GM21737 (cell line): ENCODE measurements around the gene GABRG3.

Experiments used
- ATAC-seq: cut with Tn5 transposase; IDR thresholded peaks from one replicate; pipeline ENCODE4 v1.9.1; 2021; ENCODE audit warnings: mild to moderate bottlenecking, moderate library complexity; ENCODE audit not compliant: unreplicated experiment

GABRG3 gene

GRCh38 chr15:27487846-27488245 is 516.9 kb downstream of the GABRG3 start:
- no peak for ATAC-seq

- ATAC-seq, result no peak
These were observed 520.0 kb downstream of the GABRG3 start for GRCh38 chr15:27490867-27491595.

DNA sequence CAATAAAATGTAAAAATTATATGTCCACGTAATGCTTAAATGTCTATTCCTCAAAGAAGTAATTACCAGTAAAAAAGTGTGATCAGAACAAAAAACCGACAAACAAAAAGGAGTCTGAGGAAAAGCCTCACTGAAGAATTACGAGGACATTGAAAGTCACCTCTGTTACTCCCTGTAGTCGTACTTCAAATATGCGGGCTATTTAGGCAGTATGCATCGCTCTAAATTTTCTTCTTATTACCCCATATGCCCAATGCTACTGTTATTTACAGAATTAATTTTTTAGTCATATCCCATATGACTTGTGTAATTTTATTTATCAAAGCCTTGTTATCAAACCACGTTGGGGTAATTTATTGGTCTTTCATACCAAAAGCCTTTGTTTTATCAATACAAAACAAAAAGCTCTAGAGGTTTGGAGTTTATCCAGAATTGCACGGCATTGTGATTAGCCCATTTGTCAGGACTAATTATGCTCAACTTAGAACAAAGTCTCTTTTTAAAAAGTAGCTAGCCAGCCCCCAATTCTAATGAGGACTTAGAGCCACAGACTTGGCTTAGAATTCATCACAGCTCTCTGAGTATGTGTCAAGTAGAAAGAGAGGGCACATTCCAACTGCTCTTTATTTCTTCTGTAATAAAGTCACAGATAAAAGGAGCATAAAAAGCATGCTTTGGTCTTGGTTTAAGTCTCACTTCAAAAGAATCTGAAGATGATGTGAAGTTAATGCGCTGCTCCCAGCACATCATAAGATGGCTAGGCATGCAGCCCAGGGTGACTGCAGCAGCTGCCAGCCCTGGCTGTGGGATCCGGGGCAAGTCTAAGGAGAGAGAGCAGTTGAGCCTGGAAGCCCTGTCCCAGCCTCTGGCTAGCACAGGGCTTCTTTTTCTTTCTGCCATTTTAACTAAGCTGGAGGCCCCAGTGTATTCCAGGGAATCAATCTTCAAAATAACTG is 521.0 kb downstream of the GABRG3 start:
- ATAC-seq, result no peak

GRCh38 chr15:27495963-27496459 is 525.0 kb downstream of the GABRG3 start:
- ATAC-seq, result no peak

DNA sequence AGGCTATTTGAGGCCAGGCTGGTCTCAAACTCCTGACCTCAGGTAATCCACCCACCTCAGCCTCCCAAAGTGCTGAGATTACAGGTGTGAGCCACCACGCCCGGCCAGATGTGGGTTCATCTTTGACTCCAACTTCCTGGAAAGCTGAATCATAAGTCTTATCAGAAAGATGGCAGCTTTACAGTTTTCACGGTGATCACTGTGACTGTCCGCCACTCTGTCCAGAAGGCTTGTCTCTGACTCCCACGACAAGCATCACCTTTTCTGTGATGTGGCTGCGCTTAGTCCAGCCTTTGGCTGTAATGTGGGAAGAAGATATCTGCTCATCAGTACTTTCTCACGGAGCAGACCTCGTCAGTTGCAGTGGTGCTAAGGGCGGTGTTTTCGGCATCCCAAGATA is 527.7 kb downstream of the GABRG3 start:
- no peak for ATAC-seq

GRCh38 chr15:27499191-27499590 is 528.2 kb downstream of the GABRG3 start:
- no peak for ATAC-seq

DNA sequence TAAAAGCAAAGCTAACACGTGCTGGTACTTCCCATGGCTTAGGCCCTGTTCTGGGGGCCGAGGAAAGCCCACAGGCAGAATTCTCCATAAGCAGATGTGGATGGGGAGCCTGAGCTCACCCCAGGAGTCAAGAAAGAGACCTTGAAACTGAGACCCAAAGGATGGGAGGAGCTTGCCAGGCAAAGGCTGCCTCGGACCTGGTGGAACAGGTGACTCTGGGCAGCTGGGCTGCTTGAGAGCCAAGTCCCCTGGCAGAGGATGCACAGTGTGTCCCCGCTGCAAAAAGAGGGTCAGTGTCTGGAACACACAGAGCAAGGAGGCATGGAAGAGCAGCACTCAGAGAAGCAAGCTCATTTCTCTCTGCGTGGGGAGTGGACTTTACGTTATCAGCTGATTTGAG is 528.7 kb downstream of the GABRG3 start:
- no peak for ATAC-seq

- no peak for ATAC-seq
These were observed 529.2 kb downstream of the GABRG3 start for GRCh38 chr15:27500206-27500605.

DNA sequence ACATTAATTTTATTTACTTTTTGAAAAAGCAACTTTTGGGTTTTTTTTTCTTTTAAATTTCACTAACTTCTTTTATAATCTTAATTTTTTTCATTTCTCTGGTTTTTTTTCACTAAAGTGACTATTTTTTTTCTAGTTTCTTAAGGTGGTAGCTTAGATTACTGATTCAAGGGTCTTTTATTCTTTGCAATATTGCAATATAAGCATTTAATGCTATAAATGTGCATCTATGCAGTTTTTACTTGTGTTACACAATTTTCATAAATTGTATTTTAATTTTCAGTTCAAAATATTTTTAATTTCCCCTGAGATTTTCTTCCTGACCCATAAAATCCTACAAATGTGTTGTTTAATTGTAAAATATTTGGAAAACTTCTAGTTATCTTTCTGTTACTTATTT is 535.8 kb downstream of the GABRG3 start:
- no peak for ATAC-seq

- no peak for ATAC-seq
These were observed 538.0 kb downstream of the GABRG3 start for GRCh38 chr15:27509014-27509413.

DNA sequence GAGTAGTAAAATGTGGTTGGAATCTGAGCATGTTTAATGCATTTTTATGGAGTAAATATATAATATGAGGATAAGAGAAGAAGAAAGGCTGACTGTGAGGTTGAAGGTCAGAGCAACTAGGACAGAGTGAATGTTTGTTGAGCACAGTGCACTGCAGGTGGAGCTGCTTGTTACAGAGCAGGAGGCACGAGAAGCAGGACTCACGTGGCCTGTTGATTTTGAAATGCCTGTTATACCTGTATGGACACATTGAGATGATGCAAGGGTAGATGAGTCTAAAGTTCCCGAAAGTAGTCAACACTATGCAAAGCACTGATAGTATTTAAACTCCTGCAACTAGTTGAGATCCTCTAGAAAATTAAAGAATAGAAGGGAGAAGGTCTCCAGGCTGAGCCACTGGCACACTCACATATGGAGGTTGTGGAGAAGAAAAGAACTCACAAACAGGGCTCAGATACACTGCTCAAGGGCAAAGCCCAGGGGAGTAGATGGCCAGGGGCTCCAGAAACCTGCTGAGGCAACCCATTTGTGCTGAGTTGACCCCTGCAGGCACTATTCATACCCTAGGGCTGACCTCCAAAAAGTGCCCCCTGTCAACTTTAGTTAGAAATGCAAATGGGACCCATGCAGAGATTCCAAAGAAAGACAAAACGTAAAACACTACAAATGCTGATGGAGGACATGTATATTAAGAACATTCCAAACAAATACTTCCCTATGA is 541.5 kb downstream of the GABRG3 start:
- ATAC-seq, result no peak

GRCh38 chr15:27514526-27514925 is 543.5 kb downstream of the GABRG3 start:
- ATAC-seq, result no peak

DNA sequence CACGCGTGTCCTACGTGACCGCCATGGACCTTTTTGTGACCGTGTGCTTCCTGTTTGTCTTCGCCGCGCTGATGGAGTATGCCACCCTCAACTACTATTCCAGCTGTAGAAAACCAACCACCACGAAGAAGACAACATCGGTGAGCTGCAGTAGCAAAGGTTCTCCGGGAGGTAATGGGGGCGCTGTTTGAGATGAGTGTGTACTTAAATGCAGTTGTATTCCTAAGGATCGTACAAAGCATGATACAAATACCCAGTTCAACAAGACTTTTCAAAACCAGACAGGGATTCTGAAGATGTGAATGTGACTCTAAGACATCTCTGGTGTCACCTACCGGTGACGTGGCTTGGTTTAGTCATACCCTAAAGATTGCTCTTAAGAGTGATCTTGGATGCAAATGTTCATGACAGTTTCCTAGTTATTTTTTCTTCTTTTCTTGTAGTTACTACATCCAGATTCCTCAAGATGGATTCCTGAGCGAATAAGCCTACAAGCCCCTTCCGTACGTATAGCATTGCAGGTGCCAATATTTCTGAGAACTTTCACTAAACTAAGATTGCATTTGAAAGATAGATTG is 556.6 kb downstream of the GABRG3 start:
- no peak for ATAC-seq

GRCh38 chr15:27529399-27529798 is 558.4 kb downstream of the GABRG3 start:
- ATAC-seq, result no peak

- no peak for ATAC-seq
These were observed 560.0 kb downstream of the GABRG3 start for GRCh38 chr15:27530994-27531393.

GRCh38 chr15:27532358-27532757 is 561.4 kb downstream of the GABRG3 start:
- ATAC-seq, result no peak

GRCh38 chr15:27535445-27536129 is 564.6 kb downstream of the GABRG3 start:
- ATAC-seq, result no peak

DNA sequence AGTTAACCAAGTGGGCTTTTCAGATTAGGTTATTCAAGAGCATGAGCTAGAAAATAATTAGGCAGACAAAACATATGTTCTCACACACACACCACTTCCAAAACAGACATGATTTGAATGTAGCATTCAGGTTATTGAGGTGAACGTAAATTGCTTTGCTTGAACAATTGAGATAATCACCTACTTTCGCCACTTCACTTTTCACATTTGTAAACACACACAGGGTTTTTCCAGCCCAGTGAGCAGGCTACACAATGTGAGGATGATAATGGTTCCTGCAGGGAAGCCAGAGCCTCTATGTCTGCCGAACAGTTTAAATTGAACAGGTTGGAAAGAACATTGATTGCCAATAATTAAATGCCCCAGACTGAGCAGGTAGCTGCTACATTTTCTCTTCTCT is 567.3 kb downstream of the GABRG3 start:
- no peak for ATAC-seq

GRCh38 chr15:27541581-27541980 is 570.6 kb downstream of the GABRG3 start:
- ATAC-seq, result no peak
